Measurements from ENCODE around the gene OPN1MW. TPM values are rescaled to one million over a fixed set of nuclear protein-coding genes. Genes with fewer than 3 reads are reported as not detected.
"Not testable (repeated sequence)": the region's sequence is repeated elsewhere in the genome, so short reads cannot be mapped to it uniquely, and the experiment has no call there.

Gene OPN1MW
- total and polyA plus RNA-seq, 2 donors (not counting 3 experiments of a cell fraction or from before 2014, with no cell fraction given), result not detected

- POLR2A ChIA-PET; intact Hi-C loops (cut with micrococcal nuclease); H3K27ac ChIP-seq (ENCODE audit: insufficient read depth, low read depth, low read length); H3K4me1 ChIP-seq (ENCODE audit: control insufficient read depth, extremely low read depth, insufficient read depth, low read length); H3K4me2 ChIP-seq (ENCODE audit: insufficient read depth, low read length); FAIRE-seq; H3K36me3 ChIP-seq (ENCODE audit: control insufficient read depth in 2 of 2, extremely low read depth in 1 of 2, insufficient read depth in 2 of 2, low read length in 2 of 2); H3K9me3 ChIP-seq (replicated peaks; ENCODE audit: control insufficient read depth, insufficient read depth, low read length); H4K20me1 ChIP-seq (replicated peaks; ENCODE audit: control insufficient read depth, extremely low read depth, insufficient read depth, low read length); BruUV-seq (replicated peaks); DNase-seq (ENCODE audit: low read depth, low spot score); H2AFZ ChIP-seq (ENCODE audit: low read depth, low read length); dilution Hi-C loops (cut with MboI; ENCODE audit: extremely low pct_ligation_motif_present, low sequenced_read_pairs); H3K4me3 ChIP-seq (replicated peaks in 1 of 3; ENCODE audit: insufficient read depth in 1 of 3, low read depth in 1 of 3, low read length in 3 of 3); H3K27me3 ChIP-seq (ENCODE audit: control insufficient read depth in 2 of 2, insufficient read depth in 2 of 2, low read length in 2 of 2); H3K9me1 ChIP-seq (replicated peaks; ENCODE audit: control insufficient read depth, extremely low read depth, insufficient read depth, low read length); CTCF ChIA-PET; H3K79me2 ChIP-seq (ENCODE audit: control insufficient read depth, insufficient read depth, low read length); H3K9ac ChIP-seq (replicated peaks; ENCODE audit: extremely low read depth, insufficient read depth, low read length): not testable (repeated sequence)
These were observed 56.7 kb downstream of the OPN1MW start for GRCh38 chrX:154238939-154239559.

- H3K9me1 ChIP-seq (replicated peaks; ENCODE audit: control insufficient read depth, extremely low read depth, insufficient read depth, low read length); H3K4me3 ChIP-seq (replicated peaks in 1 of 3; ENCODE audit: insufficient read depth in 1 of 3, low read depth in 1 of 3, low read length in 3 of 3); H3K4me1 ChIP-seq (ENCODE audit: control insufficient read depth, extremely low read depth, insufficient read depth, low read length); H3K27me3 ChIP-seq (ENCODE audit: control insufficient read depth in 2 of 2, insufficient read depth in 2 of 2, low read length in 2 of 2); H3K9me3 ChIP-seq (replicated peaks; ENCODE audit: control insufficient read depth, insufficient read depth, low read length); intact Hi-C loops (cut with micrococcal nuclease); H3K4me2 ChIP-seq (ENCODE audit: insufficient read depth, low read length); H4K20me1 ChIP-seq (replicated peaks; ENCODE audit: control insufficient read depth, extremely low read depth, insufficient read depth, low read length); dilution Hi-C loops (cut with MboI; ENCODE audit: extremely low pct_ligation_motif_present, low sequenced_read_pairs); FAIRE-seq; H2AFZ ChIP-seq (ENCODE audit: low read depth, low read length); BruUV-seq (replicated peaks); DNase-seq (ENCODE audit: low read depth, low spot score); H3K36me3 ChIP-seq (ENCODE audit: control insufficient read depth in 2 of 2, extremely low read depth in 1 of 2, insufficient read depth in 2 of 2, low read length in 2 of 2); H3K27ac ChIP-seq (ENCODE audit: insufficient read depth, low read depth, low read length); H3K79me2 ChIP-seq (ENCODE audit: control insufficient read depth, insufficient read depth, low read length); H3K9ac ChIP-seq (replicated peaks; ENCODE audit: extremely low read depth, insufficient read depth, low read length): not testable (repeated sequence)
- ChIA-PET POLR2A (interaction anchor here (0.7 kb wide), 1 partner anchor 164 kb away, joined by 3 read pairs; no protein-coding TSS in a partner anchor), CTCF (interaction anchor here (0.9 to 1.2 kb wide), 2 partner anchors 103 to 227 kb away, joined by 4 to 5 read pairs; no protein-coding TSS in a partner anchor)
These were observed 57.6 kb downstream of the OPN1MW start for GRCh38 chrX:154239982-154240503.

Other genes with a start within 250 kb of the OPN1MW start
- gene NAA10, start 247.6 kb upstream of the OPN1MW start, total RNA-seq, result 143 and 144 TPM in 2 replicates
- 141 and 169 TPM in 2 replicates for gene NAA10, start 247.6 kb upstream of the OPN1MW start, polyA plus RNA-seq
- 6.2 and 8.0 TPM in 2 replicates for gene RENBP, start 238.0 kb upstream of the OPN1MW start, total RNA-seq
- gene RENBP, start 238.0 kb upstream of the OPN1MW start, polyA plus RNA-seq, result 16.0 and 16.2 TPM in 2 replicates
- gene HCFC1, start 210.8 kb upstream of the OPN1MW start, total RNA-seq, result 80.9 and 85.9 TPM in 2 replicates
- gene HCFC1, start 210.8 kb upstream of the OPN1MW start, polyA plus RNA-seq, result 14.6 and 15.9 TPM in 2 replicates
- gene TMEM187, start 209.8 kb upstream of the OPN1MW start, total RNA-seq, result 2.6 and 4.1 TPM in 2 replicates
- gene TMEM187, start 209.8 kb upstream of the OPN1MW start, polyA plus RNA-seq, result 15.7 and 19.0 TPM in 2 replicates
- 136 and 138 TPM in 2 replicates for gene IRAK1, start 162.7 kb upstream of the OPN1MW start, total RNA-seq
- 63.6 and 74.7 TPM in 2 replicates for gene IRAK1, start 162.7 kb upstream of the OPN1MW start, polyA plus RNA-seq
- 40.9 and 45.3 TPM in 2 replicates for gene MECP2, start 84.9 kb upstream of the OPN1MW start, total RNA-seq
- gene MECP2, start 84.9 kb upstream of the OPN1MW start, polyA plus RNA-seq, result 7.7 and 9.0 TPM in 2 replicates
- gene OPN1LW, start 38.4 kb upstream of the OPN1MW start, total RNA-seq, result not detected in 2 replicates
- gene OPN1LW, start 38.4 kb upstream of the OPN1MW start, polyA plus RNA-seq, result not detected in 2 replicates
- gene OPN1MW2, start 37.2 kb downstream of the OPN1MW start, total RNA-seq, result not detected in 2 replicates
- gene OPN1MW2, start 37.2 kb downstream of the OPN1MW start, polyA plus RNA-seq, result not detected in 2 replicates
- gene OPN1MW3, start 75.0 kb downstream of the OPN1MW start, total RNA-seq, result not detected in 2 replicates
- not detected in 2 replicates for gene OPN1MW3, start 75.0 kb downstream of the OPN1MW start, polyA plus RNA-seq
- gene TEX28, start 112.5 kb downstream of the OPN1MW start, total RNA-seq, result not detected in 2 replicates
- not detected in 2 replicates for gene TEX28, start 112.5 kb downstream of the OPN1MW start, polyA plus RNA-seq
- gene TKTL1, start 113.2 kb downstream of the OPN1MW start, total RNA-seq, result not detected in 2 replicates
- gene TKTL1, start 113.2 kb downstream of the OPN1MW start, polyA plus RNA-seq, result 0.03 TPM in 1 of 2 replicates, not detected in the other
- 1,474 and 1,671 TPM in 2 replicates for gene FLNA, start 192.0 kb downstream of the OPN1MW start, total RNA-seq
- gene FLNA, start 192.0 kb downstream of the OPN1MW start, polyA plus RNA-seq, result 658 and 817 TPM in 2 replicates
- 71.5 and 76.8 TPM in 2 replicates for gene EMD, start 196.7 kb downstream of the OPN1MW start, total RNA-seq
- 47.0 and 50.6 TPM in 2 replicates for gene EMD, start 196.7 kb downstream of the OPN1MW start, polyA plus RNA-seq
- gene RPL10, start 215.8 kb downstream of the OPN1MW start, total RNA-seq, result 2,493 and 2,979 TPM in 2 replicates
- gene RPL10, start 215.8 kb downstream of the OPN1MW start, polyA plus RNA-seq, result 6,375 and 7,586 TPM in 2 replicates
- gene DNASE1L1, start 226.7 kb downstream of the OPN1MW start, total RNA-seq, result 47.5 and 61.5 TPM in 2 replicates
- gene DNASE1L1, start 226.7 kb downstream of the OPN1MW start, polyA plus RNA-seq, result 84.9 and 90.8 TPM in 2 replicates
- 43.4 and 46.6 TPM in 2 replicates for gene TAFAZZIN, start 228.9 kb downstream of the OPN1MW start, total RNA-seq
- 33.8 and 37.2 TPM in 2 replicates for gene TAFAZZIN, start 228.9 kb downstream of the OPN1MW start, polyA plus RNA-seq
- 136 and 145 TPM in 2 replicates for gene ATP6AP1, start 246.1 kb downstream of the OPN1MW start, total RNA-seq
- gene ATP6AP1, start 246.1 kb downstream of the OPN1MW start, polyA plus RNA-seq, result 322 and 393 TPM in 2 replicates

Data from endothelial cell of umbilical vein (primary cell).